Neural cell (in vitro differentiated cells): ENCODE data around the gene RNPEPL1. TPM values are rescaled to one million over a fixed set of nuclear protein-coding genes. Genes with fewer than 3 reads are reported as not detected.

ENCODE experiments used
- H2AFZ ChIP-seq: fragments of 200-600, 300-800 bp; sonication (generic), shearing (Covaris generic); 2 replicates; pipeline ENCODE4 v1.6.0; 2014; ENCODE audit warnings: low read depth, mild to moderate bottlenecking, antibody characterized with exemption, low read length, moderate library complexity
- H3F3A ChIP-seq: fragments of 200-600 bp; shearing (Covaris generic); 2 replicates; pipeline ENCODE4 v1.6.1; 2016; ENCODE audit warnings: mild to moderate bottlenecking, moderate library complexity, mixed read lengths, antibody characterized with exemption, low read length; ENCODE audit not compliant: insufficient read depth, poor library complexity, severe bottlenecking
- H3K27ac ChIP-seq: fragments of 200-600, 300-800 bp; sonication (generic), shearing (Covaris generic); 2 replicates; pipeline ENCODE4 v1.5.1; 2014; ENCODE audit warnings: mild to moderate bottlenecking, low read length, moderate library complexity
- H3K27me3 ChIP-seq: fragments of 300-800, 200-600 bp; sonication (generic), shearing (Covaris generic); 2 replicates; pipeline ENCODE4 v1.6.0; 2014; ENCODE audit warnings: mild to moderate bottlenecking, low read depth, low read length, moderate library complexity; ENCODE audit not compliant: insufficient read depth
- H3K36me3 ChIP-seq: fragments of 300-800, 200-600 bp; sonication (generic), shearing (Covaris generic); 2 replicates; pipeline ENCODE4 v1.5.1; 2014; ENCODE audit warnings: mild to moderate bottlenecking, antibody characterized with exemption, low read length, moderate library complexity; ENCODE audit not compliant: insufficient read depth
- H3K4me2 ChIP-seq: fragments of 300-800, 200-600 bp; sonication (generic), shearing (Covaris generic); 2 replicates; pipeline ENCODE4 v1.6.0; 2014; ENCODE audit warnings: mild to moderate bottlenecking, low read length
- H3K4me3 ChIP-seq: fragments of 300-800, 200-600 bp; sonication (generic), shearing (Covaris generic); 2 replicates; pipeline ENCODE4 v1.5.1; 2014; ENCODE audit warnings: mild to moderate bottlenecking, low read length, moderate library complexity
- H3K79me2 ChIP-seq: fragments of 200-600 bp; shearing (Covaris generic); replicated peaks from 2 replicates; pipeline ENCODE4 v1.6.0; 2014; ENCODE audit warnings: mild to moderate bottlenecking, low read length, moderate library complexity; ENCODE audit not compliant: insufficient read depth
- H3K9ac ChIP-seq: fragments of 300-800, 200-600 bp; sonication (generic), shearing (Covaris generic); 2 replicates; pipeline ENCODE4 v1.6.1; 2016; ENCODE audit warnings: mild to moderate bottlenecking, low read length, mixed read lengths
- H3K9me2 ChIP-seq: fragments of 200-600 bp; shearing (Covaris generic); 2 replicates; pipeline ENCODE4 v1.6.1; 2016; ENCODE audit warnings: mild to moderate bottlenecking, low read length, mixed read lengths; ENCODE audit not compliant: insufficient read depth
- H3K9me3 ChIP-seq: fragments of 200-600, 300-800 bp; sonication (generic), shearing (Covaris generic); 2 replicates; pipeline ENCODE4 v1.6.1; 2016; ENCODE audit warnings: mild to moderate bottlenecking, mixed run types, low read length, moderate library complexity, mixed read lengths
- H4K20me1 ChIP-seq: fragments of 200-600 bp; shearing (Covaris generic); 2 replicates; pipeline ENCODE4 v1.6.1; 2016; ENCODE audit warnings: mild to moderate bottlenecking, mixed run types; ENCODE audit not compliant: insufficient read depth
- CTCF ChIP-seq: fragments of 450-650 bp; IDR thresholded peaks from 2 replicates; pipeline ENCODE4 v1.5.1; 2014; ENCODE audit warnings: antibody characterized with exemption, mild to moderate bottlenecking, moderate library complexity; ENCODE audit not compliant: poor library complexity, severe bottlenecking
- EP300 ChIP-seq: fragments of 450-650 bp; conservative IDR thresholded peaks from 2 replicates; pipeline ENCODE4 v1.6.1; 2014; ENCODE audit warnings: antibody characterized with exemption, mild to moderate bottlenecking, moderate library complexity; ENCODE audit not compliant: poor library complexity, severe bottlenecking
- EZH2 ChIP-seq: fragments of 200-600, 300-800 bp; shearing (Covaris generic), sonication (generic); IDR thresholded peaks from 2 replicates; pipeline ENCODE4 v1.6.1; 2014; ENCODE audit warnings: antibody characterized with exemption, low read length, borderline replicate concordance, mild to moderate bottlenecking; ENCODE audit not compliant: insufficient read depth, poor library complexity, severe bottlenecking
- MXI1 ChIP-seq: fragments of 450-650 bp; conservative IDR thresholded peaks from 2 replicates; pipeline ENCODE4 v1.6.1; 2014; ENCODE audit warnings: antibody characterized with exemption, mild to moderate bottlenecking; ENCODE audit not compliant: poor library complexity, severe bottlenecking
- POLR2AphosphoS5 ChIP-seq: IDR thresholded peaks from 2 replicates; pipeline ENCODE4 v1.6.1; 2012
- RAD21 ChIP-seq: fragments of 450-650 bp; conservative IDR thresholded peaks from 2 replicates; pipeline ENCODE4 v1.6.1; 2014; ENCODE audit warnings: antibody characterized with exemption, mild to moderate bottlenecking, moderate library complexity
- REST ChIP-seq: IDR thresholded peaks from 2 replicates; pipeline ENCODE4 v1.6.1; 2012; ENCODE audit warnings: borderline replicate concordance
- SMC3 ChIP-seq: fragments of 450-650 bp; conservative IDR thresholded peaks from 2 replicates; pipeline ENCODE4 v1.6.1; 2014; ENCODE audit warnings: antibody characterized with exemption, mild to moderate bottlenecking, moderate library complexity; ENCODE audit not compliant: poor library complexity
- TAF1 ChIP-seq: IDR thresholded peaks from 2 replicates; pipeline ENCODE4 v1.6.1; 2012; ENCODE audit warnings: low read depth
- polyA plus RNA-seq: library from polyadenylated mRNA; depleted of rRNA; stranded (reverse); fragments of >200 nt; gene quantifications from 2 replicates; pipeline ENCODE4 v1.2.3, GENCODE V29; 2014

The RNPEPL1 gene
- polyA plus RNA-seq, 1 donor from 2014 or later: 16.1 TPM

GRCh38 chr2:240558236-240558761, 10.0 kb upstream of the RNPEPL1 start:
- no peaks in the 10 kb centered on the region for H3F3A ChIP-seq
- peak overlapping the region; percentile 64 for H3K4me3 ChIP-seq
- no peaks in the 10 kb centered on the region for H4K20me1 ChIP-seq
- H3K4me2 ChIP-seq: no peak overlapping the region
- H3K36me3 ChIP-seq: no peaks in the 10 kb centered on the region
- TF ChIP-seq CTCF (no peak), POLR2AphosphoS5 (no peak), REST (no peak), EZH2 (no peak), RAD21 (no peak), EP300 (no peak), MXI1 (no peak), TAF1 (no peak), SMC3 (no peak)
- no peaks in the 10 kb centered on the region for H3K9me2 ChIP-seq
- no peaks in the 10 kb centered on the region for H3K27me3 ChIP-seq
- no peaks in the 10 kb centered on the region for H3K79me2 ChIP-seq
- no peak overlapping the region for H3K9ac ChIP-seq
- no peak overlapping the region for H2AFZ ChIP-seq
- H3K27ac ChIP-seq: no peak overlapping the region
- no peaks in the 10 kb centered on the region for H3K9me3 ChIP-seq

- Histone ChIP-seq H4K20me1 (no peaks in the 10 kb centered on the region), H3K9me2 (no peaks in the 10 kb centered on the region), H3K4me3 (peak overlapping the region; percentile 91), H3K79me2 (no peaks in the 10 kb centered on the region), H3F3A (no peaks in the 10 kb centered on the region), H3K36me3 (no peaks in the 10 kb centered on the region), H2AFZ (no peak overlapping the region), H3K27me3 (no peaks in the 10 kb centered on the region), H3K9me3 (no peaks in the 10 kb centered on the region), H3K27ac (no peak overlapping the region), H3K4me2 (no peak overlapping the region), H3K9ac (no peak overlapping the region)
- TF ChIP-seq EP300 (no peak), EZH2 (no peak), SMC3 (no peak), RAD21 (no peak), MXI1 (no peak), POLR2AphosphoS5 (no peak), TAF1 (no peak), CTCF (no peak), REST (no peak)
These were observed 9.0 kb upstream of the RNPEPL1 start for GRCh38 chr2:240559286-240559685.
